Endothelial cell of umbilical vein (primary cell): ENCODE data around the gene SPDYE6. TPM values are rescaled to one million over a fixed set of nuclear protein-coding genes. Genes with fewer than 3 reads are reported as not detected.

ENCODE experiments used
- BruUV-seq: library from RNA; stranded (reverse); fragments of 400-500 nt; replicated peaks from 2 replicates; lab custom pipeline; 2021; lab: Mats Ljungman, UMichigan
- CTCF ChIA-PET: fragments of 300-600, 350-600 bp; sonication (Branson Sonifier 250); formaldehyde crosslinking; loops from one replicate; lab custom pipeline; 2021; ENCODE audit warnings: antibody characterized with exemption, inconsistent platforms; lab: Charles Lee
- POLR2A ChIA-PET: fragments of 300-600, 350-600 bp; sonication (Branson Sonifier 250); formaldehyde crosslinking; loops from one replicate; lab custom pipeline; 2021; ENCODE audit warnings: antibody characterized with exemption, inconsistent platforms; lab: Charles Lee
- DNase-seq: peaks from one replicate; pipeline ENCODE4 v3.0.0-alpha.2; 2011; ENCODE audit warnings: low read depth, low spot score
- FAIRE-seq: peaks from 2 replicates; lab custom pipeline; 2011; peaks lifted over from hg19 to GRCh38; lab: Jason Lieb, UNC
- H2AFZ ChIP-seq: 2 replicates; pipeline ENCODE4 v1.6.0; 2012; ENCODE audit warnings: low read depth, low read length, control low read depth, inconsistent platforms
- H3K27ac ChIP-seq: 2 replicates; pipeline ENCODE4 v1.5.1; 2011; ENCODE audit warnings: low read depth, mild to moderate bottlenecking, control low read depth, low read length, moderate library complexity; ENCODE audit not compliant: insufficient read depth
- H3K27me3 ChIP-seq, 2 experiments: 2 replicates each; pipeline versions ENCODE4 v1.6.0 to v1.6.1; 2011; ENCODE audit warnings: low read length in 2 of 2, mixed read lengths in 1 of 2; ENCODE audit not compliant: control insufficient read depth in 2 of 2, insufficient read depth in 2 of 2
- H3K36me3 ChIP-seq, 2 experiments: 2 replicates in 1 of 2; 3 replicates in 1 of 2; pipeline ENCODE4 v1.5.1; 2011; ENCODE audit warnings: low read length in 2 of 2, mild to moderate bottlenecking in 1 of 2, moderate library complexity in 1 of 2; ENCODE audit not compliant: control insufficient read depth in 2 of 2, insufficient read depth in 2 of 2; ENCODE audit errors: extremely low read depth in 1 of 2
- H3K4me1 ChIP-seq: 3 replicates; pipeline ENCODE4 v1.5.1; 2011; ENCODE audit warnings: mild to moderate bottlenecking, low read length; ENCODE audit not compliant: control insufficient read depth, insufficient read depth; ENCODE audit errors: extremely low read depth
- H3K4me2 ChIP-seq: 2 replicates; pipeline ENCODE4 v1.6.1; 2011; ENCODE audit warnings: low read length, control low read depth, mixed read lengths; ENCODE audit not compliant: insufficient read depth
- H3K4me3 ChIP-seq, 3 experiments: fragments of 200-600 bp in 1 of 3; sonication (generic), shearing (Covaris generic) in 1 of 3; replicated peaks in 1 of 3; 2 replicates each; pipeline ENCODE4 v1.5.1; 2011 to 2016; ENCODE audit warnings: control low read depth in 3 of 3, low read length in 3 of 3, mild to moderate bottlenecking in 2 of 3, inconsistent platforms in 1 of 3, low read depth in 1 of 3, moderate library complexity in 1 of 3; ENCODE audit not compliant: insufficient read depth in 1 of 3
- H3K79me2 ChIP-seq: 2 replicates; pipeline ENCODE4 v1.6.0; 2012; ENCODE audit warnings: low read length, inconsistent platforms; ENCODE audit not compliant: control insufficient read depth, insufficient read depth
- H3K9ac ChIP-seq: replicated peaks from 2 replicates; pipeline ENCODE3; 2011; ENCODE audit warnings: low read length, control low read depth; ENCODE audit not compliant: insufficient read depth; ENCODE audit errors: extremely low read depth
- H3K9me1 ChIP-seq: replicated peaks from 3 replicates; pipeline ENCODE4 v1.6.0; 2011; ENCODE audit warnings: mild to moderate bottlenecking, low read length; ENCODE audit not compliant: control insufficient read depth, insufficient read depth; ENCODE audit errors: extremely low read depth
- H3K9me3 ChIP-seq: replicated peaks from 2 replicates; pipeline ENCODE4 v1.5.1; 2012; ENCODE audit warnings: low read length, inconsistent platforms; ENCODE audit not compliant: control insufficient read depth, insufficient read depth
- H4K20me1 ChIP-seq: replicated peaks from 2 replicates; pipeline ENCODE3; 2011; ENCODE audit warnings: mild to moderate bottlenecking, low read length; ENCODE audit not compliant: control insufficient read depth, insufficient read depth; ENCODE audit errors: extremely low read depth
- CTCF ChIP-seq, 2 donors: IDR thresholded peaks; 1 replicate in 1 of 2; 2 replicates in 1 of 2; pipeline ENCODE4 v1.5.1; 2011; ENCODE audit warnings: low read length in 2 of 2, mild to moderate bottlenecking in 2 of 2, moderate library complexity in 2 of 2, control low read depth in 1 of 2, inconsistent platforms in 1 of 2, low read depth in 1 of 2; ENCODE audit not compliant: insufficient read depth in 1 of 2; ENCODE audit errors: extremely low read depth in 1 of 2
- EZH2 ChIP-seq: IDR thresholded peaks from 2 replicates; pipeline ENCODE4 v1.6.1; 2012; ENCODE audit warnings: borderline replicate concordance, low read depth, mild to moderate bottlenecking, moderate library complexity, low read length, inconsistent platforms; ENCODE audit not compliant: severe bottlenecking
- FOS ChIP-seq: IDR thresholded peaks from 2 replicates; pipeline ENCODE4 v1.6.1; 2011; ENCODE audit warnings: mild to moderate bottlenecking, low read length, moderate library complexity, borderline replicate concordance; ENCODE audit not compliant: insufficient read depth
- GATA2 ChIP-seq: IDR thresholded peaks from 2 replicates; pipeline ENCODE4 v1.7.0; 2011; ENCODE audit warnings: low read depth, mild to moderate bottlenecking, moderate library complexity, mixed read lengths, low read length; ENCODE audit not compliant: insufficient read length, insufficient read depth
- JUN ChIP-seq: IDR thresholded peaks from 2 replicates; pipeline ENCODE4 v1.6.1; 2011; ENCODE audit warnings: borderline replicate concordance, low read depth; ENCODE audit not compliant: insufficient read length, insufficient read depth
- MAX ChIP-seq: IDR thresholded peaks from 2 replicates; pipeline ENCODE4 v1.6.1; 2011; ENCODE audit not compliant: insufficient read depth, insufficient read length
- MYC ChIP-seq: IDR thresholded peaks from one replicate; pipeline ENCODE4 v1.6.1; 2011; ENCODE audit warnings: mild to moderate bottlenecking, low read depth, low read length
- POLR2A ChIP-seq: IDR thresholded peaks from 2 replicates; pipeline ENCODE4 v1.6.1; 2012; ENCODE audit warnings: low read depth, mild to moderate bottlenecking, control low read depth, low read length
- POLR2AphosphoS5 ChIP-seq: IDR thresholded peaks from 2 replicates; pipeline ENCODE4 v1.6.1; 2012; ENCODE audit warnings: low read depth, mild to moderate bottlenecking, control low read depth, low read length, moderate library complexity; ENCODE audit not compliant: insufficient read depth
- dilution Hi-C: fragments of 300-500 bp; cut with MboI; formaldehyde crosslinking; loops from one replicate; pipeline ENCODE4 v1.15.0; 2019; ENCODE audit warnings: low sequenced_read_pairs; ENCODE audit not compliant: extremely low pct_ligation_motif_present
- intact Hi-C: fragments of 100-400 bp; cut with micrococcal nuclease; formaldehyde crosslinking; loops from one replicate; pipeline ENCODE4 v1.10.0; 2022
- polyA plus RNA-seq, 4 experiments: library from polyadenylated mRNA; depleted of rRNA in 3 of 4; stranded (reverse) in 3 of 4; unstranded in 1 of 4; fragments of >200 nt; gene quantifications; 2 replicates each; pipeline versions ENCODE4 v1.2.1 to v1.2.3, GENCODE V29; 2011 to 2012; ENCODE audit warnings: missing spikeins in 1 of 4
- total RNA-seq: library from RNA; stranded (reverse); gene quantifications from 2 replicates; pipeline ENCODE4 v1.2.3, GENCODE V29; 2021

SPDYE6 gene
- total and polyA plus RNA-seq, 2 donors (not counting 3 experiments of a cell fraction or from before 2014, with no cell fraction given), result not detected

- no peak for DNase-seq
- Histone ChIP-seq H3K9ac (no peak overlapping the region), H3K27ac (no peak overlapping the region), H3K79me2 (no peaks in the 10 kb centered on the region), H3K4me3 (no peak overlapping the region), H2AFZ (no peak overlapping the region), H4K20me1 (no peaks in the 10 kb centered on the region), H3K36me3 (peaks cover 0 to 10% of the 10 kb centered on the region in 2 experiments), H3K27me3 (no peaks in the 10 kb centered on the region), H3K4me2 (no peak overlapping the region), H3K4me1 (no peaks in the 10 kb centered on the region), H3K9me3 (no peaks in the 10 kb centered on the region), H3K9me1 (no peaks in the 10 kb centered on the region)
- ChIA-PET POLR2A (no interaction called here), CTCF (interaction anchor here (0.8 to 2.0 kb wide), 5 partner anchors 85 to 847 kb away, joined by 3 to 29 read pairs (median 10); no protein-coding TSS in a partner anchor)
- FAIRE-seq, result no peak
- intact Hi-C loops (loop anchor here (1.0 to 10.0 kb wide), 3 partner anchors 89 to 705 kb away; no protein-coding TSS in a partner anchor), dilution Hi-C loops (no loop called here)
- BruUV-seq, result no TSS peak
- no peak for TF ChIP-seq FOS
- no peak for TF ChIP-seq MAX
- TF ChIP-seq POLR2AphosphoS5, result no peak
Measured at GRCh38 chr7:102389810-102390209, 33.6 kb upstream of the SPDYE6 start.

- Histone ChIP-seq H3K9me1 (no peaks in the 10 kb centered on the region), H4K20me1 (no peaks in the 10 kb centered on the region), H3K4me1 (no peaks in the 10 kb centered on the region), H3K4me2 (no peak overlapping the region), H3K9me3 (no peaks in the 10 kb centered on the region), H2AFZ (no peak overlapping the region), H3K36me3 (peaks cover 0 to 6% of the 10 kb centered on the region in 2 experiments), H3K27ac (no peak overlapping the region), H3K9ac (no peak overlapping the region), H3K27me3 (no peaks in the 10 kb centered on the region), H3K79me2 (no peaks in the 10 kb centered on the region), H3K4me3 (no peak overlapping the region)
- BruUV-seq, result no TSS peak
- intact Hi-C loops (no loop called here), dilution Hi-C loops (no loop called here)
- no peak for DNase-seq
- POLR2A ChIA-PET, result interaction anchor here (0.5 kb wide), 1 partner anchor 166 kb away, joined by 3 read pairs; no protein-coding TSS in a partner anchor
- FAIRE-seq, result no peak
- TF ChIP-seq MAX (no peak), MYC (no peak), POLR2A (no peak), POLR2AphosphoS5 (no peak), FOS (no peak), JUN (no peak), GATA2 (no peak), CTCF (IDR thresholded peaks at IDR 0.05; ENCODE audit: extremely low read depth in 1 of 2, insufficient read depth in 1 of 2, low read depth in 1 of 2, low read length in 2 of 2) (no peak), EZH2 (no peak)
- CTCF ChIA-PET, result interaction anchor here (0.8 to 2.2 kb wide), 2 partner anchors 86 to 108 kb away, joined by 3 to 9 read pairs; no protein-coding TSS in a partner anchor
Measured at GRCh38 chr7:102387064-102387463, 30.8 kb upstream of the SPDYE6 start.
